ENCODE results near the gene PTPRD.

- TF ChIP-seq YY1 (IDR thresholded peaks at IDR 0.05; ENCODE audit: insufficient read depth, insufficient read length) (no peak), ZNF274 (IDR thresholded peaks at IDR 0.05; ENCODE audit: low read depth, low read length) (no peak)
Measured at GRCh38 chr9:10032166-10032565, 580.6 kb downstream of the PTPRD start.
